ENCODE data around the gene STK39.

DNA sequence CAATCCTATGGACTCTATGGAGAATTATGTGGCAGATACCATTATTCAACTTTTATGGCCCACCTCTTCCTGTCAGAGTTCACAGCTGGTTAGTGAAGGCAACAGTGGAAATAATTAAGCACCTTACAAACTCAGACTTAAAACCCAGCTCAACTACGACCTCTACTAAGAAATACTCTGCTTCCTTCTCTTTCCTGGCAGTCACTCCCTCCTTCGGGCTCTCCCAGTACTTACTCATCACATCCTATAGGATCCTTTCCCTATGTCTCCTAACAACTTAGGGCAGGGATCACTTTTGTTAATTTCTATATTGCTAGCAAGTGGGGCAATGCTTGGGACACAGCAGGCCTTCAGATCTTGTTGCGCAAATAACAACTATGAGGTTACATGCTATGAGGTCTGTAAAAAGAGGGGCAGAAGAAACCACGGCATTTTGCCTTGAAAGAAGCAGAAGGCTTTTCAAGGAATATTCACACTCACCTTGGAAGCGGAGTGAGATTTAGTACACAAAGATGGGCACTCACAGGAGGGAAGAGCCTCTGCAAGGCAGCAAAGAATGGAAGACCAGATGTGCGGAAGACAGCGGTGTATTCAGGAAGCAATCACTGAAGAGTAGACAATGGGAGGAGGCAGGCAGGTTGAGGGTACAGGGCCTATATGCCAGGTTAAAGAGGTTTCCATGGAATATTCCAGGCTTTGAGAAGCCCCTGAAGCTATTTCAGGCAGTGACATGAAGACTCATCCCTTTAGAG lies 2.1 kb downstream of the STK39 start:
- no peak for TF ChIP-seq ZNF274 (IDR thresholded peaks at IDR 0.05; ENCODE audit: borderline replicate concordance, low read depth, low read length)
- TF ChIP-seq JUND (IDR thresholded peaks at IDR 0.05; ENCODE audit: borderline replicate concordance, low read depth, low read length) = no peak
- TF ChIP-seq JUND (tag; IDR thresholded peaks at IDR 0.05; ENCODE audit: borderline replicate concordance, low read depth, low read length) = no peak

All from K562 (cell line).